Activated CD4-positive, CD25-positive, alpha-beta regulatory T cell treated with anti-CD3 and anti-CD28 coated beads, Interleukin-2, amount 50 U/mL, for 72 hours (primary cell): ENCODE measurements around the gene ADCY9.
A peak's percentile ranks its signal among the peaks of the same experiment; 100 is the strongest.
"Not testable (repeated sequence)": the region's sequence is repeated elsewhere in the genome, so short reads cannot be mapped to it uniquely, and the experiment has no call there.

Experiments used
- DNase-seq: peaks from one replicate; pipeline ENCODE4 v3.0.0; 2021

Gene ADCY9

DNA sequence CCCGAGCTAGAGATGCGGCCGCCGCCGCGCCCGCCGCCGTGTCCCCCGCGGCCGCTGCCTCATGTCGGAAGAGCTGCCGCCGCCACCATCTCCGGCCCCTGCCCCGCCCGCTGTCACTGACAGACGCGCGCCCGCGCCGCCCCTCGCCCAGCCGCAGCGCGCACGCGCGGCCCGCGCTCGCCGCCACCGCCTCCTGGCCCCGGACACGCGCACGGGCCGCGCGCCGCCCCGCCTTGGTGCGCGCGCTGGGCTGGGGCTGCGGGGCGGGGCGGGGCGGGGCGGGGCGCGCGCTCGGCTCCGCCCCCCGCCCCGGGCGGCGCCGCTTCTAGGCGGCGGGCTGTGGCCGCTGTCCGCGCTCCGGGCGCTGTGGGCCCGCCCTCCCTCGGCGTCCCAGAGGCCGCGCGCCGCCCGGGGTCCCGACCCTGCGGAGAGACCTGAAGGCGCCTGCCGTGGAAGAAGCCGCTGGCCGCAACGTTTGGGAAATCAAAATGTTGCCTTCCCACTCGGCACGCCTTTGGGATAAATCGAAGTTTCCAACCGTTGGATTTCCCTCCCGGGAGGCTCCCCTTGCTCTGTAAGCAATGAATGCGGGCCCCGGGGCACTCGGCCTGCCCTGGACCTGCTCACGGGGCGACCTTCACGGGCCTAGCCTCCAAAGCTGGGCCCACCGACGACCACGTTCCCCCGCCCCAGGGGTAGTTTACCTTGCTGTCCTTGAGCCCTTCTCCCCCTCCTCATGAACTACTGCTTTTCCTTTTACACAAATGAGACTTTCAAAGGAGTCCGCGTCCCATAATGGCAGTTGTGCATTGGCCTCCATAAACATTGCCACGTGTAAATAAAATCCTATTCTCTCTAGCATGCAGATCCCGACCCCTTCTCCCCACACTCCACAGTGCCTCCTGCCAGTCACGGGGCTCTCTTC, at the start of gene ADCY9:
ADCY9 (minus strand) TSS at position 118 of the 925 bp plus-strand sequence. CDS start 1,000 bp downstream, outside the sequence.
- DNase-seq = peak; percentile 81

DNA sequence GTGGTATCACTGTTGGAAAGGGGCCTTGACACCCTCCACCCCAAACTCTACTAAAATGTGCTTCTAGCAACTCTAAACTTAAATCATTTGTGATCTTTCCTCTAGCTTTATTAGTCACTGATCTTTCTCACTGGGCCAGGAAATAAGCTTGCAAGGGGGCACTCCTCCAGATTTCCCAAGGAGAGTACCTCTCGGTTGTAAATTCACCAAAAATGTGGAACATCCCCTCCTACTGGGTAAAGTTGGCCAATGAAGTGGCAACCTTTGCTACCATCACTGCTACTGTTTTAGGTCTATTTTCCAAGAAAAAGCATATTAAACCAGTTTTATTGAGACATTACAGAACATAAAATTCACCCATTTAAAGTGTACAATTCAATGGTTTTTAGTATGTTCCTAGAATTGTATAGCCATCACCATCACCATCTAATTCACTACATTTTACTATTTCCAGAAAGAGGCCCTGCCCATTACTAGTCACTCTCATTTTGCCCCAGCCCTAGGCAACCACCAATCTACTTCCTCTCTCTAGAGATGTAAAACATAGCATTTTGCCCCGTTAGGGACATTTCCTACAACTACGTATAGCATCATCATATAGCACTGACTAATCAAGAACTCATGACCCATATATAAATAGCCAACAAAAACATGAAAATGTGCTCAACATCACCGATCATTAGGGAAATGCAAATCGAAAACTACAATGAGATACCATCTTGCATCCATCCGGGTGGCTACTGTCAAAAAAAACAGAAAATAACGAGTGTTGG, 44.6 kb upstream of the ADCY9 start:
- no peak for DNase-seq

DNA sequence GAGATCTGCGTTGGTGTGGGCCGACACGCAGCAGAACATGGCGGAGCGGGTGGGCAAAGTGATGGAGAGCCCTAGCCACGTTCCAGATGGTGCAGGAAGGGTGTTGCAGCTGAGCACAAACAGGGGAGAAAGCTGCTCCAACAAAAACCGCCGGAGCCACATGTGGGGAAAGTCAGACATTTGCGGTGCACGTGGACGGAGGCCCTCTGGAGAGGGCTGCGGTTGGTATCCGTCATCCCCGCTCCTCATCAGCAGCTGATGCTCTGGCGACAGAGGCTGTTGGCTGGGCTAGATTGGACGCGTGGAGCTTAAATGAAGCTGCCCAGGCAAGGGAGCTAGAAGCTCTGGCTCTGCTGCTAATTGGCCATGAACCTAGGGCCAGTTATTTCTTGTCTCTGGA, 43.5 kb upstream of the ADCY9 start:
- no peak for DNase-seq

DNA sequence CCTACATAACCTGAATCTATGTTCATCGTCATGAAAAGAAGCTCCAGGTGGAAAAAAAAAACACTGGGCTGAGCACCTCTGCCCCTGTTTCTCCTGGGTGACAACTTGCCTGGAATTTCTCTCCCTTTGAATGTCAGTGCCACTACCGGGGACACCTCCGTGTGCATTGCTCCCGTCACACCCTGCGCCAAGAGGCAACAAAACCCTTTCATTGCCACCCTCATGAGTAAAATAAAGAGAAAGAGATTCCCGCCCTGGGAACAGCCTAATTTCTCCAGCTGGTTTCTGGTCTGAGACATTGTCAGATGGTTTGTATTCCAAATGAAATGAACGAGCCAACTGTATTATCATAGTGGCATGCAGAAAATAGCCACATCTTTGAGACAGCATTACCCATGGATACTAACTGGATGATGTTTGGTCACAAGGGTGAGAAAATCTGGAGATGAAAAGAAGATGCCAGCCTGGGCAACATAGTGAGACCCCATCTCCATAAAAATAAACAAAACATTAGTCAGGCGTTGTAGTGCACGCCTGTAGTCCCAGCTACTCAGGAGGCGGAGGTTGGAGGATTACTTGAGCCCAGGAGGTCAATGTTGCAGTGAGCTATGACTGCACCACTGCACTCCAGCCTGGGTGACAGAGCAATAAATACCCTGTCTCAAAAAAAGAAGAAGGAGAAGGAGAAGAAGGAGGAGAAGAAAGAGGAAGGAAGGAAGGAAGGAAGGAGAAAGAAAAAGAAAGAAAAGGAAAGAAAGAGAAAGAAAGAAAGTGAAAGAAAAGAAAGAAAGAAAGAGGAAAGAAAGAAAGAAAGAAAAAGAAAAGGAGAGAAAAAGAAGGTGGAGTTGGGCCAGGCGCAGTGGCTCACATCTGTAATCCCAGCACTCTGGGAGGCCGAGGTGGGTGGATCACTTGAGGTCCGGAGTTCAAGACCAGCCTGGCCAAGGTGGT, 42.2 kb upstream of the ADCY9 start:
- no peak for DNase-seq

DNA sequence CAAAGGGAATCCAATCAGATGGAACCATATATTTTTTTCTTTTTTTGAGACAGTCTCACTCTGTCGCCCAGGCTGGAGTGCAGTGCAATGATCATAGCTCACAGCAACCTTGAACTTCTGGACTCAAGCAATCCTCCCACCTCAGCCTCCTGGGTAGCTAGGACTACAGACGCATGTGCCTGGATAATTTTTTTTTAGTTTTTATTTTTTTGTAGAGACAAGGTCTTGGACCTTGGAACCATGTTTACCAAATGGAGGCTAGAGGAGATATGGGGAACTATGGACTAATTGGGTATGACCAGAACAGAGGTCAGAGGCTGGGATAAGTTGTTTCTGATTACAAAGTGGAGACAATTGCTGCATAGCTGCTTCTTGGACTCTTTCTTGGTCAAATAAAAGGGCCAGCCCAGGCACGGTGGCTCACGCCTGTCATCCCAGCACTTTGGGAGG, 41.2 kb upstream of the ADCY9 start:
- no peak for DNase-seq

DNA sequence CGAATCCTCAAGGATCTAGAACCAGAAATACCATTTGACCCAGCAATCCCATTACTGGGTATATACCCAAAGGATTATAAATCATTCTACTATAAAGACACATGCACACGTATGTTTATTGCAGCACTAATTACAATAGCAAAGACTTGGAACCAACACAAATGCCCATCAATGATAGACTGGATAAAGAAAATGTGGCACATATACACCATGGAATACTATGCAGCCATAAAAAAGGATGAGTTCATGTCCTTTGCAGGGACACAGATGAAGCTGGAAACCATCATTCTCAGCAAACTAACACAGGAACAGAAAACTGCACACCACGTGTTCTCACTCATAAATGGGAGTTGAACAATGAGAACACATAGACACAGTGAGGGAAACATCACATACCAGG, 40.3 kb upstream of the ADCY9 start:
- DNase-seq = not testable (repeated sequence)

DNA sequence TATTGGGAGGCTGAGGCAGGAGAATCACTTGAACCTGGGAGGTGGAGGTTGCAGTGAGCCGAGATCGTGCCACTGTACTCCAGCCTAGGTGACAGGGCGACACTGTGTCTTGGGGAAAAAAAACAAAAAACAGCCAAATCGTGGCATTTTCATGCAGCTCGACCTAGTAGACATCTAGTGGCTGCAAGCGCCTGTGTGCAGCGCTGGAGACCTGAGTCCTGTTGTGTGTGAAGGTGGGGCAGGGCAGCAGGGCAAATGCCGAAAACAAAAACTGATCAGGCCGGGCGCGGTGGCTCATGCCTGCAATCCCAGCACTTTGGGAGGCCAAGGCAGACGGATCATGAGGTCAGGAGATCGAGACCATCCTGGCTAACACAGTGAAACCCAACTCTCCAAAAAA, 37.1 kb upstream of the ADCY9 start:
- DNase-seq = not testable (repeated sequence)

DNA sequence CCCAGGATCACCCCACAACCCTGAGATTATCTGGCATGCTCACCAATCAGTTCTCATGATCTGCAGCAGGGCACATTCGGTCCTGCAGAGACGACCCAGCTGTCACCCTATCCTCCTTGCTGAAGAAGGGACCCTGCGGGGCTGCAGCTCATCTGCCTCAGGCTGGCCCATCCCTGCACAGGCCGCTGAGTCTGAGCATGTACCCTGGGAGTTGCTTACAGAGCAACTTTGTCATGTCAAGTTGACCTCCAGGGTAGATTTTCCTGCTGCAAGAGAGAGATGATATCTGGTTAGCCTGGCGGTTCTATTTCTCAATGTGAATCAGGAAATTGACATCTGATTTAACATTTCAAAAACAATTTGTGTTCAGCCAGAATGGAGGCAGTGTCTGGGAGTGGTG, 36.0 kb upstream of the ADCY9 start:
- no peak for DNase-seq

DNA sequence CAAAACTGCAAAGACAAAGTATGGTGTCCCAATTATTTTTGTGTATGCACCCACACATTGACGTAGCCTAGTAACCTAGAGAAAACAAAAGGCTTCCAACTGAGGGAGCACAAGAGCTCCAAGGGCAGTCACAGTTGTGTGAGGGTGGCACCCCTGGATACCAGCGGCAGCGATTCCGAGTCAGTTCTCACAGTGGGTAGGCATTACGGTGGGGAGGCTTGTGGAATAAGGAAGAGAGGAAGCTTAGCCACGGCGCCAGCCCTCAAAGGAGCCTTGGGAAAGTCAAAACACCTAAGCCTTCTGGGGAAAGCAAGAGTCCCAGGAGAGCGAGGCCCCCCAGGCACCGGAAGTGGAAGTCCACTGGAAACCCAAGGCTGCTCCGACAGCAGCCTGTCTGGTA, 31.0 kb upstream of the ADCY9 start:
- no peak for DNase-seq

DNA sequence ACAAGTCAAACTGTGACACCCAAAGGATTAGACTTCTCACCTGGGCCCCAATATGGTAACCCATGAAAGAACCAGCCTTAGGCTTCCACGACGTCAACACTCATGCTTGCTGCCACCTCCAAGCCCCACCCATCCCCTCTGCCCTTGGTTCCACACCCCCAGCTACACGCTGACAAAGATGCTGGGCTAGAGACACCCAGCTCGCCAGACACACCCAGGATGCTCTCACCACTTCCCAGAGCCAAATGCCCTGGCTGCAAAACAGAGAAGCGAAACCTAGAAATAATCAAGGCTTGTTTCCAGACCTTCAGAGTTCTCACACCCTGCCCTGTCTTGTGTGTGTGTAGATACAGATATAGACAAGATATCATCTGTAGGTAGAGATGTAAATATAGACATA, 26.0 kb upstream of the ADCY9 start:
- no peak for DNase-seq

DNA sequence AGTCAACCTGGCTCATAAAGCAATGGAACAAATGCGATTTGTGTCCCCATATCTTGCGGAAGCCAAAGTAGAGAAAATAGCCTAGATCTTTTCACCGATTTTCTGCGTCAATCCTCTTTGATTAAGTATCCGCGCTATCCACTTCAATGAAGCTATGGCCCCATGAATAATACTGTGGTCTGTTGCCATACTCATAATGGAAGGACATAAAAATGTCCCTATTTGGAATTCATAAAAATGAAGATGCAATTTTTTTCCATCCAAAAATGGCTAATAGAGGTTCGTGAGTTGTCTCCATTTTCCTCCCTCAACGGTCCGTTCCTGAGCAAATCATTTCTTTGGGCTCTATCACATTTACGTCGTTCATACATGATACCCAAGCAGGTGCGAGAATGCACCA, 25.4 kb upstream of the ADCY9 start:
- no peak for DNase-seq

DNA sequence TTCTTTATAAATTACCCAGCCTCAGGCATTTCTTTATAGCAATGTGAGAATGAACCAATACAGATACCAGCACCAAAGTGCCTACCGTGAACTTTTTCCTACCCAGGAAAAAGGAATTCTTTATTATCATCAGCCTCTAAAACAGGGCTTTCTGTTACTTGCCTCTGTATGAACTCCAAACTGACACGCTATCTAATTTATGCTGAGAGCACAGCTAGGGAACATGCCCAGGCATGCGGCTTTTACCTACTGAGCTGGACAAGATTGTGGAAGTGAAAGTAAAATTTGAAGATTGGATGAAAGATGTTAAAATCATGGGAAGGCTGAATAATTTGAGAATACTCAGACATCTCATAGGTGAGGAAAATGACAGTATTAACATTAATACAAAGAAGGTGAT, 24.4 kb upstream of the ADCY9 start:
- no peak for DNase-seq

DNA sequence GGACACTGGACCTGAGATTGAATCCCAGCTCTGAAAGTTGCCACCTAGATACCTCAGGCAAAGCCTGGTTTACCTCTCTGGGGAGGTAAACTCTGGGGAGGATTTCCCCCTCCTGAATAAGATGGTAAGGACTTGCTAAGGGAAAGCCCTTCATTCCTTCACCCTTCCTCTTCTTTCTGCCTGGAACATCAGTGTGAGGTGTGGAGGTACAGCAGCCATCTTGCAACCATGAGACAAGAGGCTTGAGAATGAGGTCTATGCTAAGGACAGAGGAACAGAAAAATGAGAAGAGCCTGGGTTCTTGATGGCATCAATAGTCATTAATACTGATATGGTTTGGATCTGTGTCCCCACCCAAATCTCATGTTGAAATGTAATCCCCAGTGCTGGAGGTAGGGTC, 23.7 kb upstream of the ADCY9 start:
- DNase-seq = no peak

DNA sequence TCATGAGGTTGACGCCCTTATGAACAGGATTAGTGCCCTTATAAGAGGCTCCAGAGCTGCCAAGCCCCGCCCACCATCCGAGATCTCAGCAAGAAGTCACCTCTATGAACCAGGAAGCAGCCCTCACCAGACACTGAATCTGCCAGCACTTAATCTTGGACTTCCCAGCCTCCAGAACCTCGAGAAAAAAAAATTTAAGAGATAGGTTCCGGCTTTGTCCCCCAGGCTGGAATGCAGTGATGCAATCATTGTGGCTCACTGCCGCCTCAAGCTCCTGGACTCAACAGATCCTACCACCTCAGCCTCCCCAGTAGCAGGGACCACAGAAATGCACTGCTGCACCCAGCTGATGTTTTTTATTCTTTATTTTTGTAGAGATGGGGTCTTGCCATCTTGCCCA, 22.5 kb upstream of the ADCY9 start:
- no peak for DNase-seq

DNA sequence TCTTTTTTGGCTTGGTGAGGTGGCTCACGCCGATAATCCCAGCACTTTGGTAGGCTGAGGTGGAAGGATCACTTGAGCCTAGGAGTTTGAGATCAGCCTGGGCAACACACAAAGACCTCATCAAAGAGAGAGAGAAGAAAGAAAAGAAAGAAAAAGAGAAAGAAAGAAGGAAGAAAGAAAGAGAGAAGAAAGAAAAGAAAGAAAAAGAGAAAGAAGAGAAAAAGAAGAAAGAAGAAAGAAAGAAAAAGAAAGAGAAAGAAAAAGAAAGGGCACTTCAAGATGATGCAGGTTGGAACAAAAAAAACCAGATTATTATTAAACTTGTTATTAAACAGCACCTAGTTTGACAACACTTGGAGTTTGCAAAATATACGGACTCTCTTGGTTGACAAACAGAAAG, 21.2 kb upstream of the ADCY9 start:
- no peak for DNase-seq

DNA sequence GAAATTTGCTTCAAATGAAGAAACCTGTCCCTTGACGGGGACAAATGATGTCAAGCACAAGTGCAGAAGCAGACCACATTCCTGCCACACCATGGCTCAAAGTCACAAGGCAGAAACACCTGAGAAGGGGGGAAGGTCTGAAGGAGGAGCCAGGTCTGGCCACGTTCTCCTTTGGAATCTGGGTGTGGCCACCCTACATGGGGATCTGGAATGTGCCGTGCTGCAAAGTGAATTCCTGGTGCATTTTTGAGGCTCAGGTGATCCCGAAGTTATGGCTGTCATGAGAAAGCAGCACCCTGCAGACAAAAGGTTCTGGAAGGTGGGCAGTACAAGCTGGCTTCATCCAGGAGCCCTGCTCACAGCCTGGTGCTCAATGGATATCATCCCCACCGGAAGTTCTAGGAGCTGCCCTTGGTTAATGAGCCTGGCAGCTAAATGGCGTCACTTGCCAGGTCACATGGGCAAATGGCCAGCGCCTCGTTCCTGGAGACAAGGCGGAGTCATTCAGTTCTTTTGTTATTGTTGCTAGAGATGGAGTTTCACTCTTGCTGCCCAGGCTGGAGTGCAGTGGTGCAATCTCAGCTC, 20.1 kb upstream of the ADCY9 start:
- DNase-seq = no peak

DNA sequence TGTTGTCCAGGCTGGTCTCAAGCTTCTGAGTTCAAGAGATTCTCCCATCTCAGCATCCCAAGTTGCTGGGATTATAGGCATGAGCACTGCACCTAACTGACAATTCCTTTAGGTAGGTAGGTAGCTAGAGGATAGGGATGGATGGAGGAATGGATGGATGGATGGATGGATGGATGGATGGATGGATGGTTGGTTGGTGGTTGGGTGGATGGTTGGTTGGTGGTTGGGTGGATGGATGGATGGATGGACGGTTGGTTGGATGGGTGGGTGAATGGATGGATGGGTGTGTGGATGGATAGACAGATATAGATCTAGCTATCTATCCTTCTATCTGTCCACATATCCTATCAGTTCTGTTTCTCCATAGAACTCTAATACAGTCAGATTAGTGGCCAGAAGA, 19.3 kb upstream of the ADCY9 start:
- DNase-seq = no peak

DNA sequence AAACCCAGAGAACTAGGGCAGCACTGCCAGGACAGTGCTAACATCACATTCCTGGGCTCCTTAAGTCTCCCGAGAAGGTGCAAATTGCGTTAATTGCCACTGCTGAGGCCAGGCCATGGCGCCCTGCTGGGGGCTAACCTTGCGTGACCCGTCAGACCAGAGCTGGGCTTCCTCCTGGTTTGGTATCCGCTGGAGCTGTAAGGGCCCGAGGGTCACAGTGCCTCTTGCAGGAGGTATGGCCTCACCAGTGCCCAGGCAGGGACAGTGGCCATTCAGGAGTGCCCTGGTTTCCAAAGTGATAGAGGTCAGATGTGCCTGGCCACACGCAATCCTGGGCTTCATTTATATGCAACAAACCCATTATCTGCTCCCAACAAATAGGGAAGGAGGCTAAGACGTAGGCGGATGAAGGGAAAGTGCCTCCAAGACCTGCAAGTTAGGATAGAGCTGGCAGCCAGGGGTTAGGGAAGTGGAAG, 17.7 kb upstream of the ADCY9 start:
- no peak for DNase-seq

DNA sequence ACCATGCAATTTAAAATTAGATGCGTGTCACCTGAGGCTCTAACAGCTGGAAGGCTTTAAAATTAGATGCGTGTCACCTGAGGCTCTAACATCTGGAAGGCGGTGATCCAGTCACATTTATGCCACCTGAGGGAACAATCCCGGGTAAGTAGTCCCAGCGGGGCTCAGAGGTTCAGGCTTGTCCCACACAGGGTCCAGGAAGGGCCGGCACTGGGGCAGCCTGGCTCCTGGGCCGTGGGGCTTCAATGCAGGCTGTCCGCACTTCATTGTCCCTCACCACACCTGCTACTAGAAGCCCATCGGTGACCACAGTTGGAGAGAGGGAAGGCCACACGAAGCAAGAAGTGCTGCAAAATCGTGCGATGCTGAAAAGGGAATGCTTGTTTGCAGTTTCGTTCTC, 15.4 kb upstream of the ADCY9 start:
- no peak for DNase-seq

DNA sequence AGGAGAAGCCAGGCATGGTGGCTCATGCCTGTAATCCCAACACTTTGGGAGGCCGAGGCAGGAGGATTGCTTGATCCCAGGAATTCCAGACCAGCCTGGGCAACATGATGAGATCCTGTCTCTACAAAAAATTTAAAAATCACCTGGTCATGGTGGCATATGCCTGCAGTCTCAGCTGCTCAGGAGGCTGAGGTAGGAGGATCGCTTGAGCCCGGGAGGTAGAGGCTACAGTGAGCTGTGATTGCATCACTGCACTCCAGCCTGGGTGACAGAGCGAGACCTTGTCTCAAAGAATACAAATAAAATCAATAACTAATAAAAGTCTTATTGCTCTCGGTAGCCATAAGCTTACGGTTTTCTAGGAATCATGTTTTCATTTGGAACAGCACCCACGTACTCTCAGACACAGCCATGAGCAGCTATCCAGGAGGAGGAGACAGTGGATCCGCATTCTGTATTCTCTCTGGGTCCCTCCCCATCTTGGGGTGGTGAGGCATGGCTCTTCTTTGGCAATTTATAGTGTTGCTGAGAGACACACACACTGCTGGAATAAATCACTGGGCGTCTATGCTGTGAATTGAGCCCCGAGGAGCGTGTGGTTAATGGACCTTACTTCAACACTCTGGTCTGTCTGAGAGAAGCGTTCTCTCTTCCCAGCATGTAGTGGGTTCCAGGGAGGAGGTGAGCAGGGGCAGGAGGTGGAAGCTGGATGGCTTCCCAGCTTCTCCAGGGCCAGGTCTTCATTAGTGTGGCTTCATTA, 8.5 kb upstream of the ADCY9 start:
- DNase-seq = no peak

DNA sequence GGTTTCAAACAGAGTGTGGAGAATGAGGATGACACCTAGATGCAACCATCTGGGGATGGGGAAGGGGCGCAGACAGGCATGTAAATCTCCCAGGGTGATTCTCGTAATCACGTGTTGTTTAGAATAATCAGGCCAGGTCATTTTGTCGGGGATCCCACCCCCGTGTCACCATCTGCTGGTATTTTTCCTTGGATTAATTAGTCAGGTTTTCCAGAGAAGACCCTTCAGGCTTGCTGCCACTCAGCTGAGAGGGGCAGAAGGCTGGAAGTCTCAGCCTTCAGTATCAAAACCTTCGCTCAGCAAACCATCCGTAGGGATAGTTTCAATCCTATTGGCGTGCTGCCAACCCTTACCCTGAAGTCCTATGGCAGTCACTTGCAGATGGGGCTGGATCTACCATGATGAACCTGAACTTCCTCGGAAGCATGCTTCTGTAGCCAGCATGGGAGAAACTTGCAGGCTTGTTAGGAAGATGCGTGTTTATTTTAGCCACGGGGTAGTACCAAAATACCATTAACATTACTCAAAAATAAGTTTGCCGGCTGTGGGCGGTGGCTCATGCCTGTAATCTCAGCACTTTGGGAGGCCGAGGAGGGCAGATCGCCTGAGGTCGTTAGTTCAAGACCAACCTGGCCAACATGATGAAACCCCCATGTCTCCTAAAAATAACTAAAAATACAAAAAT, 7.5 kb upstream of the ADCY9 start:
- DNase-seq = no peak
